Parathyroid adenoma (tissue), 2 donors: Measurements from ENCODE around the gene RAC3.

Experiments
- H2AFZ ChIP-seq: fragments of 300-600 bp; sonication (generic); one replicate; pipeline ENCODE4 v1.7.0; 2017; ENCODE audit warnings: antibody characterized with exemption, mild to moderate bottlenecking
- H3K27ac ChIP-seq: fragments of 300-600 bp; sonication (generic); one replicate; pipeline ENCODE4 v1.7.0; 2017
- H3K27me3 ChIP-seq: fragments of 300-600 bp; sonication (generic); one replicate; pipeline ENCODE4 v1.7.0; 2017; ENCODE audit warnings: low read length; ENCODE audit not compliant: control insufficient read depth, insufficient read depth
- H3K36me3 ChIP-seq: fragments of 300-600 bp; sonication (generic); one replicate; pipeline ENCODE4 v1.7.0; 2017; ENCODE audit warnings: low read length; ENCODE audit not compliant: control insufficient read depth, insufficient read depth
- H3K4me1 ChIP-seq: fragments of 300-600 bp; sonication (generic); one replicate; pipeline ENCODE4 v1.7.0; 2017; ENCODE audit warnings: control low read depth
- H3K4me2 ChIP-seq: fragments of 300-600 bp; sonication (generic); one replicate; pipeline ENCODE4 v1.7.0; 2017; ENCODE audit warnings: low read length
- H3K4me3 ChIP-seq: fragments of 300-600 bp; sonication (generic); one replicate; pipeline ENCODE4 v1.7.0; 2017; ENCODE audit warnings: low read depth, low read length
- H3K79me2 ChIP-seq: fragments of 300-600 bp; sonication (generic); one replicate; pipeline ENCODE4 v1.7.0; 2017; ENCODE audit warnings: control low read depth
- H3K9ac ChIP-seq: fragments of 300-600 bp; sonication (generic); one replicate; pipeline ENCODE4 v1.7.0; 2017; ENCODE audit warnings: mild to moderate bottlenecking
- H3K9me3 ChIP-seq: fragments of 300-600 bp; sonication (generic); one replicate; pipeline ENCODE4 v1.7.0; 2017; ENCODE audit warnings: low read length; ENCODE audit not compliant: control insufficient read depth
- TF ChIP-seq, protein P1 (sequence below): fragments of 300-600 bp; sonication (generic); IDR thresholded peaks from one replicate; pipeline ENCODE4 v1.7.0; 2017; ENCODE audit warnings: antibody characterized with exemption, mild to moderate bottlenecking
- donor health status: primary hyperparathyroidism.

Gene RAC3

DNA sequence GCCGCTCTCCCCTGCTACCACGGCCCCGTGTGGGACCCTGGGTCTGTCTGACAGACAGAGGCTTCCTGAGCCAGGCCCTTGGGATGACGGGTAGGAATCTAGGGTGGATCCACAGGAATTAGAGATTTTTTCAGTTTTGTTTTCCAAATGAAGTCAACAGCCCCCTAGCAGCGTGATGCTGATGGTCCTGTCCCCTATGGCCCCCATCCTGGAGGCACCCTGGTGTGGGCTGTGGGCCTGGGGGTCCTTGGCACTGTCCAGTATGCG, 24.3 kb upstream of the RAC3 start:
- Histone ChIP-seq H2AFZ (no peak overlapping the region), H3K4me3 (no peak overlapping the region), H3K9ac (no peak overlapping the region), H3K9me3 (no peaks in the 10 kb centered on the region), H3K27ac (no peak overlapping the region), H3K4me2 (no peak overlapping the region), H3K4me1 (no peaks in the 10 kb centered on the region), H3K79me2 (no peaks in the 10 kb centered on the region), H3K27me3 (no peaks in the 10 kb centered on the region), H3K36me3 (no peaks in the 10 kb centered on the region)
- TF ChIP-seq, protein P1, sequence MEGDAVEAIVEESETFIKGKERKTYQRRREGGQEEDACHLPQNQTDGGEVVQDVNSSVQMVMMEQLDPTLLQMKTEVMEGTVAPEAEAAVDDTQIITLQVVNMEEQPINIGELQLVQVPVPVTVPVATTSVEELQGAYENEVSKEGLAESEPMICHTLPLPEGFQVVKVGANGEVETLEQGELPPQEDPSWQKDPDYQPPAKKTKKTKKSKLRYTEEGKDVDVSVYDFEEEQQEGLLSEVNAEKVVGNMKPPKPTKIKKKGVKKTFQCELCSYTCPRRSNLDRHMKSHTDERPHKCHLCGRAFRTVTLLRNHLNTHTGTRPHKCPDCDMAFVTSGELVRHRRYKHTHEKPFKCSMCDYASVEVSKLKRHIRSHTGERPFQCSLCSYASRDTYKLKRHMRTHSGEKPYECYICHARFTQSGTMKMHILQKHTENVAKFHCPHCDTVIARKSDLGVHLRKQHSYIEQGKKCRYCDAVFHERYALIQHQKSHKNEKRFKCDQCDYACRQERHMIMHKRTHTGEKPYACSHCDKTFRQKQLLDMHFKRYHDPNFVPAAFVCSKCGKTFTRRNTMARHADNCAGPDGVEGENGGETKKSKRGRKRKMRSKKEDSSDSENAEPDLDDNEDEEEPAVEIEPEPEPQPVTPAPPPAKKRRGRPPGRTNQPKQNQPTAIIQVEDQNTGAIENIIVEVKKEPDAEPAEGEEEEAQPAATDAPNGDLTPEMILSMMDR = no peak

DNA sequence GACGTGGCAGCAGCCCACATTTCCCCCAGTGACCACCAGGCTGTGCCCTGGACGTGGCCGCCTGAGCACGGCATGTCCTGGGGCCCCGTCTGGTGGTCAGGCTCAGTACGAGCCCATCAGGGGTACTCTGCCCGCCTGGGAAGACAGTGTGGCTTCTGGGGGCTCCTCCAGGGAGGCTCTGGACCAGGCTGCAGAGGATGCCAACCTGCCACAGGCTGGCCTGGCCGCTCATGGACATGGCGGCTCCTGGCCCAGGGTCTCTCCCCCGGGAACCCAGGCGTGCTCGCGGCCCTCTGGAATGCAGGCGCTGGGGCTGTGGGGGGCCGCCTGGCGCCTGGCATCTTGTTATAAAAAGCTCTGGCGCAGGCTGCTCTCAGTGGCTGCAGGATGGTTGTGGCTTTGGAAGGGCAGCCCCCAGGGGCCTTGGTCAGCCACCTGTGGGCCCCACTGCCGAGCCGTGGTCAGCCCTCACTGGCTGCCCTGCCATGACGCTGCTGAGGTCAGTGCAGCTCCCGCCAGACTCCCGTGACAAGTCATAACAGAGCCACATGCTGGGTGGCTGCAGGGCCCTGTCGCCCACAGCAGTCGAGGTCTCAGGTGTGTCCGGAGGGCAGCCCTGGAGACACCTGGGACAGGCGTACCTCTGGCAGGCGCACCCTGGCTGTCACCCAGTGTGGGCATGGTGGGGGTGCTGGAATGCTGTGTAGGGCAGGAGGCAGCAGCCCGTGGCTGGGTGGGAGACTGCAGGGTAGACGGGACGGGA, 23.8 kb upstream of the RAC3 start:
- Histone ChIP-seq H3K9ac (no peak overlapping the region), H3K36me3 (no peaks in the 10 kb centered on the region)

DNA sequence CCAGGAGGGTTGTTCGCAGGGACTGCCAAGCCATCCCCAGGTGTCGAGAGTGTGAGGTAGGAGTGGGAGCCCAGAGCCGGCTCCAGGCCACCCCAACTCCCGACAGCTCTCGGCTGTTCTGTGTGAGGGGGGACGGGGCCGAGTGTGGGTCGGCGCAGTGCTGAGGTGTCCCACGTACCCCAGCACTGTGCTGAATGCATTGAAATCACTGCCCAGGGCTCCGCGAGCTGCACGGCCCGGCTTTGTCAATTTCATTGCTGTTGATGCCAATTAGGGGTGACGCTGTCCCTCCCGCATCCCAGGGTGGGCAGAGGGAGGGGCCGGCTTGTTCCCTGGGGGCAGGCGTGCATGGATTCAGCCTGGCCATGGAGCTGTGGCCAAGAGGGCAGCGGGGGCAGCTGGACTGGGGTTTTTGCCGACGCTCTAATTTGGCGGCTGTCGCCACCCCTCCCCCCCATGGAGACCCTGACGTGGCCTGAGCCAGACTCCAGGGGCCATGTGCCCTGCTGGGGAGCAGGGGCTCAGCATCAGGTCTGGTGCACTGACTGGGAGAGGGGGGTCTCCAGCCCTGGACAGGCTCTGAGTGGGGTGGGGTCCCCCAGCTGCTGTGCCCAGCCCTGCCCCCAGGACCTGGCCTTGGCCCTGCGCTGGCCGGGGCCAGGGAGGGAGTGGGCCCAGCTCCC, 23.1 kb upstream of the RAC3 start:
- Histone ChIP-seq H3K4me3 (no peak overlapping the region), H3K9ac (no peak overlapping the region), H3K9me3 (no peaks in the 10 kb centered on the region), H3K27ac (no peak overlapping the region), H3K4me1 (no peaks in the 10 kb centered on the region), H3K27me3 (no peaks in the 10 kb centered on the region), H3K4me2 (no peak overlapping the region), H2AFZ (no peak overlapping the region), H3K36me3 (no peaks in the 10 kb centered on the region), H3K79me2 (no peaks in the 10 kb centered on the region)
- TF ChIP-seq, protein P1 = no peak

More for the DNA sequence above, 23.8 kb upstream of the RAC3 start:
- Histone ChIP-seq H3K4me3 (no peak overlapping the region), H3K4me2 (no peak overlapping the region), H3K27me3 (no peaks in the 10 kb centered on the region), H3K79me2 (no peaks in the 10 kb centered on the region), H2AFZ (no peak overlapping the region), H3K9me3 (no peaks in the 10 kb centered on the region), H3K4me1 (no peaks in the 10 kb centered on the region), H3K27ac (no peak overlapping the region)
- TF ChIP-seq, protein P1 = no peak

DNA sequence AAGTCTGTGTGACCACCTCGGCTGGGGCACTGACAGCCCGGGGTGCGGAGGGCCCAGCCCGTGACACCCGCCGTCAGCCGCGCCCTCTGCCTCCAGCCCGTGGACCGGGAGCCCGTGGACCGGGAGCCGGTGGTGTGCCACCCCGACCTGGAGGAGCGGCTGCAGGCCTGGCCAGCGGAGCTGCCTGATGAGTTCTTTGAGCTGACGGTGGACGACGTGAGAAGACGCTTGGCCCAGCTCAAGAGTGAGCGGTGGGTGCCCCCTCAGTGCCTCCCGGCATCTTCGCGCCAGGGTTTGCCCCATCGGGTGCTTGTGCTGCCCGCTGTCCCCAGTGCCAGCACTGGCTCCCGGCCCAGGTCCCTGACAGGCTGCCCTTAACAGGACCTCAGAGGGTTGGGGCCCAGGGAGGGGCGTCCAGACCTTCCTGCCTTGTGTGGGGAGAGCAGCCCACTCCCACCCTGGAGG, 22.5 kb upstream of the RAC3 start:
- H3K4me3 ChIP-seq = no peak overlapping the region
- H3K27ac ChIP-seq = no peak overlapping the region
- H3K79me2 ChIP-seq = no peaks in the 10 kb centered on the region
- H3K9me3 ChIP-seq = no peaks in the 10 kb centered on the region
- H3K4me1 ChIP-seq = no peaks in the 10 kb centered on the region
- TF ChIP-seq, protein P1 = no peak
- H2AFZ ChIP-seq = no peak overlapping the region
- H3K36me3 ChIP-seq = no peaks in the 10 kb centered on the region
- H3K9ac ChIP-seq = no peak overlapping the region
- no peaks in the 10 kb centered on the region for H3K27me3 ChIP-seq
- H3K4me2 ChIP-seq = no peak overlapping the region
